Astrocyte (in vitro differentiated cells and primary cell): ENCODE measurements around the gene C14orf93. TPM values are rescaled to one million over a fixed set of nuclear protein-coding genes. Genes with fewer than 3 reads are reported as not detected.
A peak's percentile ranks its signal among the peaks of the same experiment; 100 is the strongest.

Experiments
- DNase-seq: peaks from one replicate; pipeline ENCODE4 v3.0.0-alpha.2; 2010; ENCODE audit warnings: low read depth
- FAIRE-seq: peaks from 2 replicates; lab custom pipeline; 2011; peaks lifted over from hg19 to GRCh38; lab: Jason Lieb, UNC
- H2AFZ ChIP-seq: 2 replicates; pipeline ENCODE4 v1.6.0; 2012; ENCODE audit warnings: low read depth, low read length, inconsistent platforms
- H3K27ac ChIP-seq: 2 replicates; pipeline ENCODE4 v1.5.1; 2011; ENCODE audit warnings: low read depth, low read length, inconsistent platforms
- H3K27me3 ChIP-seq: 2 replicates; pipeline ENCODE4 v1.6.0; 2011; ENCODE audit warnings: low read length, inconsistent platforms; ENCODE audit not compliant: insufficient read depth
- H3K36me3 ChIP-seq: 2 replicates; pipeline ENCODE4 v1.5.1; 2011; ENCODE audit warnings: low read length, inconsistent platforms; ENCODE audit not compliant: insufficient read depth
- H3K4me1 ChIP-seq: 2 replicates; pipeline ENCODE4 v1.5.1; 2011; ENCODE audit warnings: low read length, inconsistent platforms; ENCODE audit not compliant: insufficient read depth
- H3K4me2 ChIP-seq: 2 replicates; pipeline ENCODE4 v1.6.0; 2012; ENCODE audit warnings: low read length, inconsistent platforms
- H3K4me3 ChIP-seq: 2 replicates; pipeline ENCODE4 v1.5.1; 2011; ENCODE audit warnings: low read depth, mild to moderate bottlenecking, low read length, inconsistent platforms; ENCODE audit not compliant: insufficient read depth
- H3K79me2 ChIP-seq: 2 replicates; pipeline ENCODE4 v1.6.0; 2012; ENCODE audit warnings: mild to moderate bottlenecking, low read length, inconsistent platforms; ENCODE audit not compliant: insufficient read depth
- H3K9ac ChIP-seq: 2 replicates; pipeline ENCODE4 v1.6.0; 2012; ENCODE audit warnings: mild to moderate bottlenecking, low read length, inconsistent platforms
- H3K9me3 ChIP-seq: 2 replicates; pipeline ENCODE4 v1.5.1; 2012; ENCODE audit warnings: low read depth, mild to moderate bottlenecking, low read length, inconsistent platforms; ENCODE audit not compliant: insufficient read depth
- H4K20me1 ChIP-seq: 2 replicates; pipeline ENCODE4 v1.6.0; 2012; ENCODE audit warnings: low read length, inconsistent platforms; ENCODE audit not compliant: insufficient read depth
- H3K27ac Mint-ChIP-seq: one replicate; pipeline ENCODE4 v1.8.0; 2021; ENCODE audit warnings: mild to moderate bottlenecking, mixed read lengths; ENCODE audit not compliant: unreplicated experiment
- H3K27me3 Mint-ChIP-seq: one replicate; pipeline ENCODE4 v1.8.0; 2021; ENCODE audit warnings: low read depth, mixed read lengths; ENCODE audit not compliant: unreplicated experiment
- H3K36me3 Mint-ChIP-seq: one replicate; pipeline ENCODE4 v1.8.0; 2021; ENCODE audit warnings: low read depth, mixed read lengths; ENCODE audit not compliant: unreplicated experiment
- H3K4me1 Mint-ChIP-seq: one replicate; pipeline ENCODE4 v1.8.0; 2021; ENCODE audit warnings: low read depth, mixed read lengths; ENCODE audit not compliant: unreplicated experiment
- H3K4me3 Mint-ChIP-seq: one replicate; pipeline ENCODE4 v1.8.0; 2021; ENCODE audit warnings: mild to moderate bottlenecking, moderate library complexity, mixed read lengths; ENCODE audit not compliant: unreplicated experiment
- H3K9me3 Mint-ChIP-seq: one replicate; pipeline ENCODE4 v1.8.0; 2021; ENCODE audit warnings: mild to moderate bottlenecking, mixed read lengths; ENCODE audit not compliant: unreplicated experiment
- EZH2 ChIP-seq: IDR thresholded peaks from 2 replicates; pipeline ENCODE4 v1.6.1; 2012; ENCODE audit warnings: mild to moderate bottlenecking, low read length, inconsistent platforms; ENCODE audit not compliant: insufficient read depth
- total RNA-seq: library from RNA; stranded (reverse); gene quantifications from 2 replicates; pipeline ENCODE4 v1.2.1, GENCODE V29; 2021
- TF ChIP-seq, protein P1 (sequence below): IDR thresholded peaks from 2 replicates; pipeline ENCODE4 v1.5.1; 2011; ENCODE audit warnings: low read depth, mild to moderate bottlenecking, inconsistent platforms, low read length, moderate library complexity; ENCODE audit not compliant: insufficient read depth

The C14orf93 gene
- total RNA-seq, 1 donor from 2014 or later: 3.6 TPM

DNA sequence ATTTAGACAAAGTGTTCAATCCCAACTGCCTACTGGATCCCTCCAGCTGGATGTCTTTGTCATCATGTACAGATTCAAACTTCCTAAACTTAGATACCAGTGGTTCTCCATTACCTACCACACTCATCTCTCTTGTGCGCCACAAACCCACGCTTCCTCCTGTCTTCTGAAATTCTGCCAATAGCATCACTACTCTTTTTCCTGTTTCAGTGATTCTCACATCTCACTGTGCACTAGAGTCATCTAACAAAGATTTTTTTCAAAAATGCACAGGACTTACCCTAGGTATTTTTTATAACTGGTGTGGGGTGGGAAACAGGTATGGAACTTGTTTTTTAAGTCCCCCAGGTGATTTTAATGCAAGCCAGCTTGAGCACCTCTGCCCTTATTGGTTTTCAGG lies 18.9 kb upstream of the C14orf93 start:
- peaks cover 16% of the 10 kb centered on the region for H3K4me1 ChIP-seq
- DNase-seq: peak; percentile 36
- H3K9me3 ChIP-seq: no peaks in the 10 kb centered on the region
- TF ChIP-seq EZH2: no peak
- TF ChIP-seq, protein P1, sequence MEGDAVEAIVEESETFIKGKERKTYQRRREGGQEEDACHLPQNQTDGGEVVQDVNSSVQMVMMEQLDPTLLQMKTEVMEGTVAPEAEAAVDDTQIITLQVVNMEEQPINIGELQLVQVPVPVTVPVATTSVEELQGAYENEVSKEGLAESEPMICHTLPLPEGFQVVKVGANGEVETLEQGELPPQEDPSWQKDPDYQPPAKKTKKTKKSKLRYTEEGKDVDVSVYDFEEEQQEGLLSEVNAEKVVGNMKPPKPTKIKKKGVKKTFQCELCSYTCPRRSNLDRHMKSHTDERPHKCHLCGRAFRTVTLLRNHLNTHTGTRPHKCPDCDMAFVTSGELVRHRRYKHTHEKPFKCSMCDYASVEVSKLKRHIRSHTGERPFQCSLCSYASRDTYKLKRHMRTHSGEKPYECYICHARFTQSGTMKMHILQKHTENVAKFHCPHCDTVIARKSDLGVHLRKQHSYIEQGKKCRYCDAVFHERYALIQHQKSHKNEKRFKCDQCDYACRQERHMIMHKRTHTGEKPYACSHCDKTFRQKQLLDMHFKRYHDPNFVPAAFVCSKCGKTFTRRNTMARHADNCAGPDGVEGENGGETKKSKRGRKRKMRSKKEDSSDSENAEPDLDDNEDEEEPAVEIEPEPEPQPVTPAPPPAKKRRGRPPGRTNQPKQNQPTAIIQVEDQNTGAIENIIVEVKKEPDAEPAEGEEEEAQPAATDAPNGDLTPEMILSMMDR: no peak
- Mint-ChIP-seq H3K9me3 (peaks cover 2% of the 10 kb centered on the region), H3K4me3 (no peak overlapping the region), H3K36me3 (peaks cover 38% of the 10 kb centered on the region), H3K27ac (no peak overlapping the region), H3K4me1 (peaks cover 31% of the 10 kb centered on the region), H3K27me3 (no peaks in the 10 kb centered on the region)
- no peak overlapping the region for H3K4me2 ChIP-seq
- no peaks in the 10 kb centered on the region for H3K27me3 ChIP-seq
- peaks cover 50% of the 10 kb centered on the region for H4K20me1 ChIP-seq
- no peak for FAIRE-seq
- peaks cover 38% of the 10 kb centered on the region for H3K36me3 ChIP-seq
- H3K9ac ChIP-seq: no peak overlapping the region
- peaks cover 44% of the 10 kb centered on the region for H3K79me2 ChIP-seq
- H3K4me3 ChIP-seq: no peak overlapping the region
- no peak overlapping the region for H3K27ac ChIP-seq
- no peak overlapping the region for H2AFZ ChIP-seq

DNA sequence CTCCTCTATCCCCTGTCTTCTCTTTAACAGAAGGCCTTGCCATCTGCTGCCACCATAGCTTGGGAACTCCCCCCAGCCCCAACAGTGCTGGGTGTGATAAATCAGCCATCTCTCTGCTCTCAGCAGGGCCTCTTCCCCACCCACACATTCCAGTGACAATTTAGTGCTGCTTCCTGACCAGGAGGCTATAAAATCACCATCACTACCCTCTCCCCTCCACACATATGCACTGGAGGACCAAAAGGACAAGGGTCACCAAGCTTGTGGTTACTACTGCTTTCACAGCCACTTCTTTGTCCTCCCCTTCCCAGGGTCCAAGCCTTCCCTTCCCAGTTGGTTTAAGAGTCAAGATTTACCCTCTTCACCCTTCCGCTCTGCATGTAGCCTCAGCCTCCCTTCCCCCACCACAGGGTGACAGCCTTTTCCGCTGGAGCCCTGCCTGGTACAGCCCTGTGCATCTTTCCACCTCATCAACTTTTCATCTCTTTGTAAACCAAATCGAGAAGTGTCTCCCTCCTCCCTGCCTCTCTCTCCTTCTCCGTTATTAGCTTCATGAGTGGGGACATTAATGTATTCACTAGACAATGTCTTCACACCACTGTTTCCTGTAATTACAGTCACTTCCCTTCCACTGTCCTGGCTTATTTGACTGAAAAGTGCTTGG lies 15.3 kb upstream of the C14orf93 start:
- Mint-ChIP-seq H3K27ac (peak overlapping the region; percentile 8), H3K4me3 (no peak overlapping the region), H3K27me3 (no peaks in the 10 kb centered on the region), H3K9me3 (peaks cover 2% of the 10 kb centered on the region), H3K4me1 (peaks cover 20% of the 10 kb centered on the region), H3K36me3 (peaks cover 23% of the 10 kb centered on the region)
- Histone ChIP-seq H2AFZ (no peak overlapping the region), H4K20me1 (peaks cover 47% of the 10 kb centered on the region), H3K4me3 (no peak overlapping the region), H3K27ac (no peak overlapping the region), H3K4me2 (peak overlapping the region; percentile 23), H3K9ac (no peak overlapping the region), H3K4me1 (peaks cover 8% of the 10 kb centered on the region), H3K36me3 (peaks cover 22% of the 10 kb centered on the region), H3K9me3 (no peaks in the 10 kb centered on the region), H3K27me3 (no peaks in the 10 kb centered on the region), H3K79me2 (peaks cover 15% of the 10 kb centered on the region)
- no peak for TF ChIP-seq EZH2
- TF ChIP-seq, protein P1: no peak
- FAIRE-seq: no peak
- no peak for DNase-seq

DNA sequence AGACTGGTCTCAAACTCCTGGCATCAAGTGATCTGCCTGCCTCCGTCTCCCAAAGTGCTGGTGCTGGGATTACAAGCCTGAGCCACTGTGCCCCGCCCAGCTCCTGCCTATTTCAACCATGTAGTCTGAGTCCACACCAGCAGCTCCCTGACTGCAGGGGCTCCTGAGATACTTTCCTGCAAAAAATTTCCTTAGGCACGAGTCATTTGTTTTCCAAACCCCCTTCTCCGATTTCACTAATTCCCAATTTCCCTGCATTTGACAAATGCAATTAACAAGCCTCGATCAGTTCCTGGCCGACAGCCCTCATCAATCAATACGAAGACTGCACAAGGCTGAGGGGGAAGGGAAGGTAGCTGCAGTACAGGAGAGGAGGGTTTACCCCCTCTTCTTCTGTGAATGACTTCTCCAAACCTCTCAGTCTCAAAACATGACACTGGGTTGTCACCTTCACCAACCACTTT lies 14.7 kb upstream of the C14orf93 start:
- Histone ChIP-seq H3K27ac (no peak overlapping the region), H4K20me1 (peaks cover 47% of the 10 kb centered on the region), H3K9me3 (no peaks in the 10 kb centered on the region), H3K27me3 (no peaks in the 10 kb centered on the region), H2AFZ (no peak overlapping the region), H3K79me2 (peaks cover 14% of the 10 kb centered on the region), H3K4me2 (no peak overlapping the region), H3K36me3 (peaks cover 22% of the 10 kb centered on the region), H3K9ac (no peak overlapping the region), H3K4me1 (peaks cover 8% of the 10 kb centered on the region), H3K4me3 (no peak overlapping the region)
- no peak overlapping the region for H3K4me3 Mint-ChIP-seq
- H3K9me3 Mint-ChIP-seq: peaks cover 2% of the 10 kb centered on the region
- peaks cover 23% of the 10 kb centered on the region for H3K36me3 Mint-ChIP-seq
- FAIRE-seq: no peak
- no peak for DNase-seq
- H3K4me1 Mint-ChIP-seq: peaks cover 20% of the 10 kb centered on the region
- peak overlapping the region; percentile 8 for H3K27ac Mint-ChIP-seq
- TF ChIP-seq EZH2: no peak
- TF ChIP-seq, protein P1: no peak
- no peaks in the 10 kb centered on the region for H3K27me3 Mint-ChIP-seq
